Body of pancreas (tissue), 4 donors: ENCODE results near the gene GPR4. TPM values are rescaled to one million over a fixed set of nuclear protein-coding genes. Genes with fewer than 3 reads are reported as not detected.

Source experiments
- ATAC-seq: fragments of 150-250 bp; one replicate; pipeline ENCODE4 v1.9.1; 2016
- DNase-seq, 4 donors: peaks; one replicate each; pipeline ENCODE4 v3.0.0-alpha.2; 2019
- H3K27ac ChIP-seq, 4 donors: fragments of 200-600 bp; sonication (generic); 1 replicate in 3 of 4; 2 replicates in 1 of 4; pipeline versions ENCODE4 v1.5.1 to v1.6.1; 2016 to 2019; ENCODE audit warnings: mild to moderate bottlenecking in 1 of 4, mixed read lengths in 1 of 4, moderate library complexity in 1 of 4
- H3K27me3 ChIP-seq, 2 donors: fragments of 200-600 bp; sonication (generic); one replicate each; pipeline ENCODE4 v1.6.0; 2016; ENCODE audit warnings: mild to moderate bottlenecking in 1 of 2
- H3K36me3 ChIP-seq, 2 donors: fragments of 200-600 bp; sonication (generic); replicated peaks in 1 of 2; 2 replicates each; pipeline ENCODE4 v1.5.1; 2016; ENCODE audit warnings: low read depth in 2 of 2; ENCODE audit not compliant: insufficient read depth in 1 of 2
- H3K4me1 ChIP-seq: fragments of 200-600 bp; sonication (generic); one replicate; pipeline ENCODE4 v1.6.0; 2016
- H3K4me3 ChIP-seq, 2 donors: fragments of 200-600 bp; sonication (generic); 1 replicate in 1 of 2; 2 replicates in 1 of 2; pipeline ENCODE4 v1.5.1; 2016 to 2019
- H3K9me3 ChIP-seq, 3 donors: fragments of 200-600 bp; sonication (generic); 1 replicate in 2 of 3; 2 replicates in 1 of 3; pipeline ENCODE4 v1.5.1; 2016
- CTCF ChIP-seq, 7 experiments: fragments of 450-650 bp in 4 of 7; fragments of 200-600 bp in 3 of 7; sonication (generic) in 3 of 7; IDR thresholded peaks; one replicate each; pipeline ENCODE4 v1.5.1; 2016 to 2019; ENCODE audit warnings: antibody characterized with exemption in 7 of 7
- POLR2A ChIP-seq, 3 donors: fragments of 450-650 bp; IDR thresholded peaks; one replicate each; pipeline ENCODE4 v1.6.1; 2016; ENCODE audit warnings: antibody characterized with exemption in 3 of 3, mild to moderate bottlenecking in 2 of 3
- WGBS, 2 donors: methylation state at CpG; one replicate each; pipeline ENCODE4 v1.1.5; 2017; 5-methylcytosine and 5-hydroxymethylcytosine counted together
- intact Hi-C: fragments of 100-400 bp; cut with DNase I; formaldehyde crosslinking; loops from one replicate; pipeline ENCODE4 v1.15.1; 2023
- total RNA-seq, 2 donors: library from RNA; depleted of rRNA; stranded (reverse); fragments of >200 nt; gene quantifications; one replicate each; pipeline ENCODE4 v1.1.0, GENCODE V29; 2016

Gene GPR4
- total RNA-seq, 2 donors from 2014 or later, result 0.99 to 1.3 TPM

GRCh38 chr19:45645068-45645630 is 43.1 kb upstream of the GPR4 start:
- WGBS, 2 donors, result 16 to 47% methylated on average over 13 to 34 of the region's 35 CpGs
- Histone ChIP-seq H3K9me3 (no peaks in the 10 kb centered on the region), H3K36me3 (no peaks in the 10 kb centered on the region), H3K4me3 (no peak overlapping the region), H3K27me3 (no peaks in the 10 kb centered on the region), H3K4me1 (peaks cover 42% of the 10 kb centered on the region), H3K27ac (no peak overlapping the region)
- DNase-seq, result peak in 1 of 4 donors; percentile 24
- no peak for ATAC-seq
- intact Hi-C loops, result loop anchor here (10.0 kb wide), 1 partner anchor 120 kb away; no protein-coding TSS in a partner anchor
- no peak for TF ChIP-seq POLR2A (IDR thresholded peaks at IDR 0.05)
- TF ChIP-seq CTCF (IDR thresholded peaks at IDR 0.05), result no peak

GRCh38 chr19:45643927-45644771 is 42.1 kb upstream of the GPR4 start:
- WGBS, 2 donors, result 41 to 46% methylated on average over 9 to 14 of the region's 14 CpGs

GRCh38 chr19:45643024-45643926 is 41.3 kb upstream of the GPR4 start:
- Histone ChIP-seq H3K4me1 (peaks cover 58% of the 10 kb centered on the region), H3K36me3 (no peaks in the 10 kb centered on the region), H3K4me3 (no peak overlapping the region), H3K27me3 (no peaks in the 10 kb centered on the region), H3K9me3 (no peaks in the 10 kb centered on the region), H3K27ac (peak overlapping the region in 1 of 4 donors; percentile 89)
- ATAC-seq (peak; percentile 32), DNase-seq (peak; percentile 83 to 91 (median 87))
- intact Hi-C loops, result loop anchor here (5.0 to 10.0 kb wide), 3 partner anchors 36 to 118 kb away; no protein-coding TSS in a partner anchor
- WGBS, 2 donors, result 13 to 15% methylated on average over 35 to 39 of the region's 39 CpGs
- TF ChIP-seq CTCF (IDR thresholded peaks at IDR 0.05) (peak; percentile 91 to 99 (median 97)), POLR2A (IDR thresholded peaks at IDR 0.05) (no peak)

More at GRCh38 chr19:45643927-45644771, 42.1 kb upstream of the GPR4 start:
- no peak overlapping the region for H3K4me3 ChIP-seq
- DNase-seq (no peak), ATAC-seq (no peak)
- H3K27me3 ChIP-seq, result no peaks in the 10 kb centered on the region
- H3K27ac ChIP-seq, result no peak overlapping the region
- TF ChIP-seq POLR2A (IDR thresholded peaks at IDR 0.05) (no peak), CTCF (IDR thresholded peaks at IDR 0.05) (no peak)
- H3K36me3 ChIP-seq, result no peaks in the 10 kb centered on the region
- intact Hi-C loops, result loop anchor here (5.0 to 10.0 kb wide), 3 partner anchors 37 to 119 kb away; no protein-coding TSS in a partner anchor
- H3K4me1 ChIP-seq, result peaks cover 50% of the 10 kb centered on the region
- no peaks in the 10 kb centered on the region for H3K9me3 ChIP-seq

- H3K36me3 ChIP-seq, result no peaks in the 10 kb centered on the region
- peak; percentile 74 for ATAC-seq
- peaks cover 64% of the 10 kb centered on the region for H3K4me1 ChIP-seq
- 5 to 7% methylated on average over 20 to 40 of the region's 40 CpGs for WGBS, 2 donors
- H3K27ac ChIP-seq, result peak overlapping the region; percentile 55 to 89 (median 82)
- TF ChIP-seq CTCF (IDR thresholded peaks at IDR 0.05), result no peak
- peak in 1 of 3 donors; percentile 9 for TF ChIP-seq POLR2A (IDR thresholded peaks at IDR 0.05)
- peak; percentile 93 to 98 (median 96) for DNase-seq
- no peak overlapping the region for H3K4me3 ChIP-seq
- no peaks in the 10 kb centered on the region for H3K9me3 ChIP-seq
- no peaks in the 10 kb centered on the region for H3K27me3 ChIP-seq
- intact Hi-C loops, result loop anchor here (5.0 to 10.0 kb wide), 3 partner anchors 34 to 117 kb away; no protein-coding TSS in a partner anchor
Observed at GRCh38 chr19:45641274-45642105, 39.5 kb upstream of the GPR4 start.
